Lung (tissue), 12 donors: Measurements from ENCODE around the gene UBE2K. TPM values are rescaled to one million over a fixed set of nuclear protein-coding genes. Genes with fewer than 3 reads are reported as not detected.

Experiments used
- ATAC-seq: fragments of 200-7000 bp; cut with Tn5 transposase; one replicate; pipeline ENCODE4 v1.9.1; 2020; ENCODE audit warnings: moderate number of reproducible peaks; ENCODE audit not compliant: insufficient read depth, low FRiP score
- DNase-seq, 3 donors: peaks; one replicate each; pipeline ENCODE4 v3.0.0-alpha.2; 2013 to 2017
- H3K27ac ChIP-seq, 2 donors: one replicate each; pipeline ENCODE4 v1.5.1; 2013; ENCODE audit warnings: mild to moderate bottlenecking in 2 of 2, moderate library complexity in 2 of 2, control low read depth in 1 of 2, inconsistent platforms in 1 of 2, low read depth in 1 of 2, low read length in 1 of 2
- H3K27me3 ChIP-seq, 3 donors: one replicate each; pipeline ENCODE4 v1.5.1; 2013; ENCODE audit warnings: low read length in 2 of 3; ENCODE audit not compliant: control insufficient read depth in 3 of 3, insufficient read depth in 3 of 3
- H3K36me3 ChIP-seq, 4 donors: one replicate each; pipeline ENCODE4 v1.5.1; 2013; ENCODE audit warnings: low read length in 4 of 4, mild to moderate bottlenecking in 1 of 4, moderate library complexity in 1 of 4; ENCODE audit not compliant: control insufficient read depth in 4 of 4, insufficient read depth in 4 of 4
- H3K4me1 ChIP-seq, 5 donors: one replicate each; pipeline ENCODE4 v1.5.1; 2013; ENCODE audit warnings: low read length in 5 of 5, mild to moderate bottlenecking in 2 of 5, moderate library complexity in 1 of 5; ENCODE audit not compliant: control insufficient read depth in 5 of 5, insufficient read depth in 5 of 5
- H3K4me3 ChIP-seq: one replicate; pipeline ENCODE4 v1.5.1; 2013; ENCODE audit warnings: mild to moderate bottlenecking, control low read depth, moderate library complexity
- H3K9ac ChIP-seq, 2 donors: one replicate each; pipeline ENCODE4 v1.5.1; 2013; ENCODE audit warnings: low read length in 2 of 2, control low read depth in 1 of 2; ENCODE audit not compliant: insufficient read depth in 1 of 2
- H3K9me3 ChIP-seq, 4 donors: one replicate each; pipeline ENCODE4 v1.5.1; 2013; ENCODE audit warnings: low read length in 3 of 4, mild to moderate bottlenecking in 1 of 4, moderate library complexity in 1 of 4; ENCODE audit not compliant: control insufficient read depth in 4 of 4, insufficient read depth in 3 of 4
- WGBS, 2 donors: extraction: QIAGEN DNeasy Blood & Tissue Kit; methylation state at CpG; one replicate each; pipeline ENCODE4 v1.1.7; 2013; 5-methylcytosine and 5-hydroxymethylcytosine counted together
- polyA plus RNA-seq, 2 donors: library from polyadenylated mRNA; stranded (reverse); fragments of 200-250 nt; gene quantifications; one replicate each; pipeline ENCODE4 v1.2.1, GENCODE V29; 2013
- total RNA-seq, 2 donors: library from RNA; depleted of rRNA in 1 of 2; stranded (reverse); fragments of >200 nt in 1 of 2; gene quantifications; one replicate each; pipeline ENCODE4 v1.2.1, GENCODE V29; 2014 to 2021
- TF ChIP-seq, protein P1 (sequence below): IDR thresholded peaks from 2 replicates; pipeline ENCODE4 v1.5.1; 2012; ENCODE audit warnings: mild to moderate bottlenecking; ENCODE audit errors: control extremely low read depth, extremely low read depth
- donor health status: control.
- donor health status: control.
- donor health status: Bipolar disorder and iron deficiency.
- donor health status: healthy.
- donor health status: DM: yes; HTN: yes; CAD: no.

The UBE2K gene
- total and polyA plus RNA-seq, 4 donors = 32.1 to 54.6 (median 35.0) TPM

DNA sequence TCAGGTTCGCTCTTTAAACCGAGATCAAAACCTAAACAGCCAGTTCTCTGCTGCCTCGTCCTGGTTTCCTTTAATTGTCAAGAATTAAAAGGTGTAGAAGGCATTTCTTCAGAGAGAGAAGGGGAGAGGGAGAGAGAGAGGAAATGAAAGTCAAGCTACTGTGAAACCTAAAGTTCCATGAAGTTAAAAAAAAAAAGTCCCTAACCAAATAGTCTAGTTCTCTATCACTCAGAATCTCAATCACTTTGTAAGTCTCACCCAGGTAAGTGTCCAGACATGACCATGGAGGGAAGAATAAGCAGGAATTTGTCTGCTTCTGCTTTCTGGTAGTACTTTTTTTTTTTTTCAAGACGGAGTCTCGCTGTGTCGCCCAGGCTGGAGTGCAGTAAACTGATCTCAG lies 40.5 kb upstream of the UBE2K start:
- Histone ChIP-seq H3K4me1 (peaks cover 0 to 12% (median 0%) of the 10 kb centered on the region in 5 donors), H3K27ac (no peak overlapping the region), H3K4me3 (no peak overlapping the region), H3K27me3 (no peaks in the 10 kb centered on the region), H3K9me3 (no peaks in the 10 kb centered on the region), H3K9ac (no peak overlapping the region), H3K36me3 (no peaks in the 10 kb centered on the region)
- ATAC-seq (no peak), DNase-seq (no peak)
- WGBS, 2 donors = 84 to 87% methylated on average over 6 of the region's 6 CpGs
- TF ChIP-seq, protein P1, sequence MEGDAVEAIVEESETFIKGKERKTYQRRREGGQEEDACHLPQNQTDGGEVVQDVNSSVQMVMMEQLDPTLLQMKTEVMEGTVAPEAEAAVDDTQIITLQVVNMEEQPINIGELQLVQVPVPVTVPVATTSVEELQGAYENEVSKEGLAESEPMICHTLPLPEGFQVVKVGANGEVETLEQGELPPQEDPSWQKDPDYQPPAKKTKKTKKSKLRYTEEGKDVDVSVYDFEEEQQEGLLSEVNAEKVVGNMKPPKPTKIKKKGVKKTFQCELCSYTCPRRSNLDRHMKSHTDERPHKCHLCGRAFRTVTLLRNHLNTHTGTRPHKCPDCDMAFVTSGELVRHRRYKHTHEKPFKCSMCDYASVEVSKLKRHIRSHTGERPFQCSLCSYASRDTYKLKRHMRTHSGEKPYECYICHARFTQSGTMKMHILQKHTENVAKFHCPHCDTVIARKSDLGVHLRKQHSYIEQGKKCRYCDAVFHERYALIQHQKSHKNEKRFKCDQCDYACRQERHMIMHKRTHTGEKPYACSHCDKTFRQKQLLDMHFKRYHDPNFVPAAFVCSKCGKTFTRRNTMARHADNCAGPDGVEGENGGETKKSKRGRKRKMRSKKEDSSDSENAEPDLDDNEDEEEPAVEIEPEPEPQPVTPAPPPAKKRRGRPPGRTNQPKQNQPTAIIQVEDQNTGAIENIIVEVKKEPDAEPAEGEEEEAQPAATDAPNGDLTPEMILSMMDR = no peak

DNA sequence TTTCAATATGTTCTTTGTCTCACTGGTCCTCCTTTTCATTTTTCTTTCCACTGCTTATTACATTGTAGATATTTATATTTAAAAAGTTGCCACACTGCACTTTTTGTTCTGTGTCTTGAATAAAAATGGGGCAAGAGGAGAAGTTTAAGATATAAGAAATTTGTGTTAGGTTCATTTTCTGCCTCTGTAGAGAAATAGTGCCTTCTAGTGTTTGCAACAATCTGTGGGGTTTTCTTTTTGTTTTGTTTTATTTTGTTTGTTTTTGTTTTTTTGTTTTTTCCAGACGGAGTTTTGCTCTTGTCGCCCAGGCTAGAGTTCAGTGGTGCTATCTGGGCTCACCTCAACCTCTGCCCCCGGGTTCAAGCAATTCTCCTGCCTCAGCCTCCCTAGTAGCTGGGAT lies 39.2 kb upstream of the UBE2K start:
- no peak overlapping the region for H3K9ac ChIP-seq
- H3K27ac ChIP-seq = no peak overlapping the region
- no peak for ATAC-seq
- H3K36me3 ChIP-seq = no peaks in the 10 kb centered on the region
- 88 to 91% methylated on average over 3 of the region's 3 CpGs for WGBS, 2 donors
- TF ChIP-seq, protein P1 = no peak
- peaks cover 0 to 12% (median 0%) of the 10 kb centered on the region in 5 donors for H3K4me1 ChIP-seq
- H3K4me3 ChIP-seq = no peak overlapping the region
- no peak for DNase-seq
- no peaks in the 10 kb centered on the region for H3K27me3 ChIP-seq
- no peaks in the 10 kb centered on the region for H3K9me3 ChIP-seq

DNA sequence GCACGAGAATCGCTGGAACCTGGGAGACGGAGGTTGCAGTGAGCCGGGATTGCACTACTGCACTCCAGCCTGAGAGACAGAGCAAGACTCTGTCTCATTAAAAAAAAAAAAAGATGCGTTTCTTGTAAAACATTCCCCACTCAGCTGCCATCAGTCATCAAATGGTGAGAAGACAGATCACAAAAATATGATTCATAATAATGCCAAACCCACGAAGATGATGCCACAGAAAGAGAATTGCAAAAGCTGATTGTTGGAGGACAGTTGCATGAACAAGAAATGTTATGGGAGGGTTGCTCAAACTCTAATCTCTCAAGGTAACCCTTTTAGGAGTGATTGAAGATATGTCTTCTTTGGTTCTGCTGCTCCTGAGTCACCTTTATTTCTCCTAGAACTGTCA lies 37.9 kb upstream of the UBE2K start:
- no peaks in the 10 kb centered on the region for H3K27me3 ChIP-seq
- H3K4me3 ChIP-seq = no peak overlapping the region
- TF ChIP-seq, protein P1 = no peak
- H3K27ac ChIP-seq = no peak overlapping the region
- no peaks in the 10 kb centered on the region for H3K36me3 ChIP-seq
- ATAC-seq (no peak), DNase-seq (no peak)
- WGBS, 2 donors = 80 to 86% methylated on average over 6 of the region's 6 CpGs
- H3K9me3 ChIP-seq = no peaks in the 10 kb centered on the region
- peaks cover 0 to 13% (median 0%) of the 10 kb centered on the region in 5 donors for H3K4me1 ChIP-seq
- no peak overlapping the region for H3K9ac ChIP-seq

DNA sequence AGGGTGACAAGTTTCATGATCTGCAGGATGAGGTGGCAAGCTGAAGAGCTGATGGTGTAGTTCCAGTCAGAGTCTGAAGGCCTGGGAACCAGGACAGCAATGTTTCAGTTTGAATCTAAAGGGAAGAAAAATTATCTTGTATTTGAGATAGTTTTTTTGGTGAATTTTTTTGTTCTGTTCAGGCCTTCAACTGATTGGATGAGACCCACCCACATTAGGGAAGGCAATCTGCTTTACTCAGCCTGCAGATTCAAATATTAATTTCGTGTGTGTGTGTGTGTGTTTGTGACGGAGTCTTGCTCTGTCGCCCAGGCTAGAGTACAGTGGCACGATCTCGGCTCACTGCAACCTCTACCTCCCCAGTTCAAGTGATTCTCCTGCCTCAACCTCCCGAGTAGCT lies 37.2 kb upstream of the UBE2K start:
- peaks cover 0 to 12% (median 0%) of the 10 kb centered on the region in 5 donors for H3K4me1 ChIP-seq
- 95 to 98% methylated on average over 6 of the region's 6 CpGs for WGBS, 2 donors
- no peaks in the 10 kb centered on the region for H3K36me3 ChIP-seq
- TF ChIP-seq, protein P1 = no peak
- H3K27me3 ChIP-seq = no peaks in the 10 kb centered on the region
- DNase-seq = no peak
- no peaks in the 10 kb centered on the region for H3K9me3 ChIP-seq
- no peak overlapping the region for H3K4me3 ChIP-seq
- H3K9ac ChIP-seq = no peak overlapping the region
- H3K27ac ChIP-seq = no peak overlapping the region
- ATAC-seq = no peak
